Measurements from ENCODE around the gene SLC4A5. TPM values are rescaled to one million over a fixed set of nuclear protein-coding genes. Genes with fewer than 3 reads are reported as not detected.

SLC4A5 gene
- total RNA-seq, 4 donors from 2014 or later: 2.2 to 8.7 (median 5.1) TPM

- TF ChIP-seq CTCF (IDR thresholded peaks at IDR 0.05; ENCODE audit: low read depth): no peak
Observed at GRCh38 chr2:74232426-74232825, 110.8 kb downstream of the SLC4A5 start.

GRCh38 chr2:74228772-74229171 lies 114.4 kb downstream of the SLC4A5 start:
- no peak for TF ChIP-seq CTCF (IDR thresholded peaks at IDR 0.05; ENCODE audit: low read depth)

- no peak for TF ChIP-seq CTCF (IDR thresholded peaks at IDR 0.05; ENCODE audit: low read depth)
Observed at GRCh38 chr2:74227646-74228045, 115.6 kb downstream of the SLC4A5 start.

- no peak for TF ChIP-seq CTCF (IDR thresholded peaks at IDR 0.05; ENCODE audit: low read depth)
Observed at GRCh38 chr2:74226648-74227213, 116.5 kb downstream of the SLC4A5 start.

GRCh38 chr2:74225698-74226459 lies 117.3 kb downstream of the SLC4A5 start:
- no peak for TF ChIP-seq CTCF (IDR thresholded peaks at IDR 0.05; ENCODE audit: low read depth)

GRCh38 chr2:74223941-74224770 lies 119.1 kb downstream of the SLC4A5 start:
- no peak for TF ChIP-seq CTCF (IDR thresholded peaks at IDR 0.05; ENCODE audit: low read depth)

- TF ChIP-seq CTCF (IDR thresholded peaks at IDR 0.05; ENCODE audit: low read depth): no peak
Observed at GRCh38 chr2:74222300-74222650, 120.9 kb downstream of the SLC4A5 start.
